K562 (cell line): ENCODE results near the gene RIT1. TPM values are rescaled to one million over a fixed set of nuclear protein-coding genes. Genes with fewer than 3 reads are reported as not detected.

Experiments used
- ATAC-seq: fragments of 200-7000 bp; cut with Tn5 transposase; 3 replicates; pipeline ENCODE4 v1.9.1; 2020; ENCODE audit warnings: moderate library complexity
- BruUV-seq: library from RNA; stranded (reverse); fragments of 400-500 nt; replicated peaks from 2 replicates; lab custom pipeline; 2021; lab: Mats Ljungman, UMichigan
- CTCF ChIA-PET: fragments of 300-600 bp; formaldehyde crosslinking; extraction: SDS; loops from one replicate; lab custom pipeline; 2021; ENCODE audit warnings: low intra/inter-chr PET ratio; lab: Yijun Ruan, JAX
- POLR2A ChIA-PET: fragments of 300-600, 350-650 bp; sonication (Branson Sonifier 250); formaldehyde crosslinking; extraction: SDS; loops from one replicate; lab custom pipeline; 2021; ENCODE audit warnings: antibody characterized with exemption, inconsistent platforms; lab: Yijun Ruan, JAX
- DNase-seq, 4 experiments: peaks; one replicate each; pipeline versions ENCODE4 v3.0.0 to v3.0.0-alpha.2; 2011 to 2018; ENCODE audit warnings: low spot score in 3 of 4, mixed read lengths in 3 of 4; ENCODE audit errors: extremely low read depth in 1 of 4
- FAIRE-seq: peaks from 2 replicates; lab custom pipeline; 2011; peaks lifted over from hg19 to GRCh38; lab: Jason Lieb, UNC
- H2AFZ ChIP-seq: 2 replicates; pipeline ENCODE4 v1.6.0; 2011; ENCODE audit warnings: low read depth, low read length, control low read depth, inconsistent platforms
- H3K27ac ChIP-seq: fragments of 200-600 bp; 3 replicates; pipeline ENCODE4 v1.8.0; 2011; ENCODE audit warnings: low read depth, mild to moderate bottlenecking, control low read depth, inconsistent platforms, low read length, moderate library complexity, mixed read lengths; ENCODE audit errors: extremely low read depth
- H3K27me3 ChIP-seq, 2 experiments: fragments of 300-600 bp in 1 of 2; 2 replicates in 1 of 2; 3 replicates in 1 of 2; pipeline versions ENCODE4 v1.6.0 to v1.8.0; 2011; ENCODE audit warnings: inconsistent platforms in 2 of 2, low read length in 2 of 2, mild to moderate bottlenecking in 1 of 2, mixed read lengths in 1 of 2, moderate library complexity in 1 of 2; ENCODE audit not compliant: control insufficient read depth in 2 of 2, insufficient read depth in 2 of 2
- H3K36me3 ChIP-seq: fragments of 300-600 bp; 3 replicates; pipeline ENCODE4 v1.8.0; 2011; ENCODE audit warnings: mild to moderate bottlenecking, low read length, inconsistent platforms; ENCODE audit not compliant: control insufficient read depth, insufficient read depth
- H3K4me1 ChIP-seq, 2 experiments: fragments of 200-600 bp in 1 of 2; replicated peaks in 1 of 2; 2 replicates in 1 of 2; 3 replicates in 1 of 2; pipeline versions ENCODE4 v1.5.1 to v1.8.0; 2011; ENCODE audit warnings: inconsistent platforms in 2 of 2, low read length in 2 of 2, mild to moderate bottlenecking in 1 of 2, mixed read lengths in 1 of 2, moderate library complexity in 1 of 2; ENCODE audit not compliant: control insufficient read depth in 2 of 2, insufficient read depth in 2 of 2
- H3K4me2 ChIP-seq: 2 replicates; pipeline ENCODE4 v1.6.1; 2011; ENCODE audit warnings: low read length, control low read depth, inconsistent platforms, mixed read lengths; ENCODE audit not compliant: insufficient read depth
- H3K4me3 ChIP-seq: fragments of 200-600 bp; sonication (generic), shearing (Covaris generic); 2 replicates; pipeline ENCODE4 v1.5.1; 2016; ENCODE audit warnings: control low read depth, inconsistent platforms
- H3K79me2 ChIP-seq: fragments of 200-600 bp; 3 replicates; pipeline ENCODE4 v1.8.0; 2011; ENCODE audit warnings: low read length, inconsistent platforms; ENCODE audit not compliant: control insufficient read depth, insufficient read depth
- H3K9ac ChIP-seq, 2 experiments: 2 replicates each; pipeline versions ENCODE4 v1.6.0 to v1.6.1; 2011; ENCODE audit warnings: low read depth in 2 of 2, low read length in 2 of 2, control low read depth in 1 of 2, inconsistent platforms in 1 of 2, mild to moderate bottlenecking in 1 of 2, mixed read lengths in 1 of 2; ENCODE audit not compliant: insufficient read depth in 1 of 2
- H3K9me1 ChIP-seq: one replicate; pipeline ENCODE4 v1.6.0; 2011; ENCODE audit warnings: inconsistent platforms, mild to moderate bottlenecking, low read length, moderate library complexity; ENCODE audit not compliant: control insufficient read depth, insufficient read depth
- H3K9me3 ChIP-seq: replicated peaks from 2 replicates; pipeline ENCODE4 v1.5.1; 2011; ENCODE audit warnings: low read depth, low read length, inconsistent platforms; ENCODE audit not compliant: control insufficient read depth, insufficient read depth
- H4K20me1 ChIP-seq: replicated peaks from 2 replicates; pipeline ENCODE4 v1.6.1; 2011; ENCODE audit warnings: low read length, inconsistent platforms, mixed read lengths; ENCODE audit not compliant: control insufficient read depth, insufficient read depth
- BRF2 ChIP-seq: IDR thresholded peaks from 3 replicates; pipeline ENCODE4 v1.6.1; 2011; ENCODE audit warnings: borderline replicate concordance, mild to moderate bottlenecking; ENCODE audit not compliant: insufficient read length, insufficient read depth
- ERF ChIP-seq: fragments of 450-650 bp; formaldehyde crosslinking; IDR thresholded peaks from 2 replicates; pipeline ENCODE4 v1.4.0; 2020; ENCODE audit warnings: mild to moderate bottlenecking, mixed read lengths
- ID3 ChIP-seq, 2 experiments: fragments of 250-450 bp in 1 of 2; fragments of 450-650 bp in 1 of 2; sonication (Bioruptor Pico) in 1 of 2; IDR thresholded peaks; 2 replicates each; pipeline versions ENCODE4 v1.6.1 to v1.8.0; 2016 to 2021; ENCODE audit warnings: mild to moderate bottlenecking in 2 of 2, moderate library complexity in 2 of 2, missing compliant biosample characterization in 1 of 2, missing genetic modification characterization in 1 of 2
- SRSF1 ChIP-seq: fragments of 200-400 bp; formaldehyde crosslinking; IDR thresholded peaks from 2 replicates; pipeline ENCODE4 v1.6.1; 2017; ENCODE audit warnings: mild to moderate bottlenecking, low read depth, low read length, moderate library complexity
- TAF7 ChIP-seq: fragments of 450-650 bp; IDR thresholded peaks from 2 replicates; pipeline ENCODE4 v1.6.1; 2016; ENCODE audit warnings: missing genetic modification characterization, missing compliant biosample characterization
- TFAM ChIP-seq: fragments of 250-450 bp; sonication (Bioruptor Pico); conservative IDR thresholded peaks from 2 replicates; pipeline ENCODE4 v1.5.0; 2021; ENCODE audit warnings: mild to moderate bottlenecking, moderate library complexity
- TRIM24 ChIP-seq, 2 experiments: fragments of 450-650 bp; IDR thresholded peaks; 2 replicates each; pipeline ENCODE4 v1.6.1; 2016
- ZNF449 ChIP-seq: fragments of 250-450 bp; sonication (Bioruptor Pico); IDR thresholded peaks from 2 replicates; pipeline ENCODE4 v1.8.0; 2022; ENCODE audit warnings: moderate library complexity, mild to moderate bottlenecking, inconsistent platforms
- ZNF609 ChIP-seq: sonication (generic); formaldehyde crosslinking; IDR thresholded peaks from 2 replicates; pipeline ENCODE4 v1.8.1; 2023; ENCODE audit warnings: missing genetic modification reagents, mild to moderate bottlenecking, borderline replicate concordance
- WGBS: fragments of 100-300 bp; shearing (Covaris generic); methylation state at CpG from one replicate; pipeline ENCODE4 v1.1.6; 2016; ENCODE audit warnings: low coverage, mixed read lengths; ENCODE audit not compliant: insufficient coverage; ENCODE audit errors: missing lambda C conversion rate; 5-methylcytosine and 5-hydroxymethylcytosine counted together
- in situ Hi-C: fragments of 300-500 bp; cut with MboI; formaldehyde crosslinking; loops from 4 replicates; pipeline ENCODE4 v1.15.0; 2018; ENCODE audit warnings: inconsistent platforms, mixed read lengths
- intact Hi-C: fragments of 100-400 bp; cut with micrococcal nuclease; formaldehyde crosslinking; loops from 2 replicates; pipeline ENCODE4 v1.14.2; 2022
- polyA plus RNA-seq, 8 experiments: library from polyadenylated mRNA; depleted of rRNA in 4 of 8; stranded (reverse) in 5 of 8; unstranded in 3 of 8; fragments of >200 nt; fragmentation: Nextera tagmentation in 2 of 8; fragmentation: Illumina TruSeq in 1 of 8; extraction: Ambion mirVana in 2 of 8; extraction: Trizol in 1 of 8; gene quantifications; 2 replicates each; pipeline versions ENCODE4 v1.2.1 to v1.2.3, GENCODE V29; 2011 to 2014; ENCODE audit warnings: inconsistent platforms in 1 of 8, missing spikeins in 1 of 8
- total RNA-seq, 7 experiments: library from RNA; depleted of rRNA in 6 of 7; stranded (reverse); fragments of >200 nt in 6 of 7; fragmentation: Illumina TruSeq in 2 of 7; extraction: Trizol in 2 of 7; gene quantifications; 2 replicates each; pipeline versions ENCODE4 v1.2.1 to v1.2.3, GENCODE V29; 2011 to 2021; ENCODE audit warnings: low replicate concordance in 1 of 7

RIT1 gene
- total and polyA plus RNA-seq, 9 of the 15 experiments (the other 6 are each of a cell fraction or from before 2014, with no cell fraction given) = 13.5 to 57.6 (median 22.9) TPM

GRCh38 chr1:155960081-155960745, 49.1 kb upstream of the RIT1 start:
- TF ChIP-seq BRF2 (no peak), ZNF609 (CRISPR knock-in tag) (no peak), SRSF1 (no peak), TAF7 (tag) (no peak), ERF (no peak), TRIM24 (IDR thresholded peaks at IDR 0.05) (no peak), TFAM (CRISPR knock-in tag) (no peak), ID3 (CRISPR knock-in tag; IDR thresholded peaks at IDR 0.05) (no peak), ID3 (tag; IDR thresholded peaks at IDR 0.05) (no peak), ZNF449 (no peak)
- no peak overlapping the region for H3K4me2 ChIP-seq
- peaks cover 3 to 23% of the 10 kb centered on the region in 2 experiments; a peak in 4 of 5 replicates for H3K4me1 ChIP-seq
- H3K27ac ChIP-seq = no peak overlapping the region; the same call in 2 of the 3 replicates
- intact Hi-C loops (no loop called here), in situ Hi-C loops (no loop called here)
- peak; percentile 11 for FAIRE-seq
- no peak overlapping the region; a peak in 1 of 4 replicates for H3K9ac ChIP-seq
- no peaks in the 10 kb centered on the region for H3K9me3 ChIP-seq
- no peaks in the 10 kb centered on the region for H3K9me1 ChIP-seq
- no peak overlapping the region for H3K4me3 ChIP-seq
- H3K79me2 ChIP-seq = peaks cover 10% of the 10 kb centered on the region; the same call in 2 of the 3 replicates
- POLR2A ChIA-PET = interaction anchor here (1.0 to 5.6 kb wide), 5 partner anchors 11 to 16 kb away, joined by 3 to 26 read pairs (median 3); no protein-coding TSS in a partner anchor
- WGBS = 91% methylated on average over 2 of the region's 3 CpGs
- H2AFZ ChIP-seq = no peak overlapping the region
- DNase-seq = no peak
- no peak for ATAC-seq
- no TSS peak for BruUV-seq
- CTCF ChIA-PET = no interaction called here
- H3K36me3 ChIP-seq = peaks cover 89% of the 10 kb centered on the region; the same call in 2 of the 3 replicates
- peaks cover 11% of the 10 kb centered on the region; the same call in 1 of the 2 replicates for H4K20me1 ChIP-seq
- no peaks in the 10 kb centered on the region for H3K27me3 ChIP-seq
